Left ventricle myocardium superior (tissue), 1 donor: ENCODE data around the gene CCDC194. TPM values are rescaled to one million over a fixed set of nuclear protein-coding genes. Genes with fewer than 3 reads are reported as not detected.
A peak's percentile ranks its signal among the peaks of the same experiment; 100 is the strongest.

Source experiments
- ATAC-seq: fragments of 200-7000 bp; cut with Tn5 transposase; one replicate; pipeline ENCODE4 v1.9.1; 2020; ENCODE audit warnings: mild to moderate bottlenecking, moderate library complexity
- DNase-seq: peaks from one replicate; pipeline ENCODE4 v3.0.0-alpha.2; 2020
- intact Hi-C: fragments of 100-400 bp; cut with micrococcal nuclease; formaldehyde crosslinking; loops from one replicate; pipeline ENCODE4 v1.11.0; 2022
- total RNA-seq: library from RNA; stranded (reverse); fragmentation: NEBNext Ultra II Directional; extraction: Animal tissue kit (Norgen Biotek cat#: 25700); gene quantifications from one replicate; pipeline ENCODE4 v1.2.1, GENCODE V29; 2021
- donor health status: DM: no; HTN: yes; CAD: no; lungs with severe emphysema.

CCDC194 gene
- total RNA-seq, 1 donor from 2014 or later = not detected

DNA sequence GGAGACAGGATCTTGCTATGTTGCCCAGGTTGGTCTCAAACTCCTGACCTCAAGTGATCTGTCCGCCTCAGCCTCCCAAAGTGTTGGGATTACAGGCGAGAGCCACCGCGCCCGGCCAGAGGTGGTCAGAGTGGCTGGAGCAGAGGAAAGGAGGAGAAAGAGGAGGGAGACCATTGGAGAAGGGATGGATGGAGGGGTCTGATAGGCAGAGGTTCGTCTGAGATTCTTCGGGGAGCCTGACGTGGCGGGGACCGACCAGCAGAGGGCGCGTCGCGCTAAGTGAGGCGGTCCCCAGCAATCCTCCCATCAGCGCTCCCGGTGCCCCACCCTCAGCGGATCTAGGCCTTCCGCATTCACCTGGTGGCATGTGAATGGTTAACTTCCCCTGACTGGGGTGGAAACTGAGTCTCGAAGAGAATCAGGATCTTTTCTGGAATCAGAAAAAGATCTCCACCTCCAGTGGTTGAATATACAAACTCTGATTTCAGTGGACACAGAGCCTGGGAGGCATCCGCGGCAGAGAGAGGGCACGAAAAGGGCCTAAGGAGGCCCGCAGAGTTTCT is 47.8 kb downstream of the CCDC194 start:
- peak; percentile 82 for ATAC-seq

DNA sequence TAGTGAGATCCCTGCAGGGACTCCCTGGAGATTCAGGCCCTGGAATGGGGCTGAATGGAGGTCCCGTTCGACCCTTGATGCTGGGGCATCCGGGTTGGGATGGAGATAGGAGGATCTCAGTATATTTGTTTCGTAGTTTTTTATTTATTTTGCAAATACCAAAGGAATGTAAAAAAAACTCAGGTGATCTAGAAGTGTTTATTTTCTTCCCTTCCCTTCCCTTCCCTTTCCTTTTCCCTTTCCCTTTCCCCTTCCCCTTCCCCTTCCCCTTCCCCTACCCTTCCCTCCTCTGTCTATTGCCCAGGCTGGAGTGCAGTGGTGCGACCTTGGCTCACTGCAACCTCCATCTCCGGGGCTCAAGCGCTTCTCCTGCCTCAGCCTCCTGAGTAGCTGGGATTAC is 52.2 kb downstream of the CCDC194 start:
- intact Hi-C loops = no loop called here
- ATAC-seq = no peak
- no peak for DNase-seq

More for the DNA sequence above, 47.8 kb downstream of the CCDC194 start:
- peak; percentile 88 for DNase-seq
- intact Hi-C loops = loop anchor here (5.0 kb wide), 1 partner anchor 41 kb away; no protein-coding TSS in a partner anchor

DNA sequence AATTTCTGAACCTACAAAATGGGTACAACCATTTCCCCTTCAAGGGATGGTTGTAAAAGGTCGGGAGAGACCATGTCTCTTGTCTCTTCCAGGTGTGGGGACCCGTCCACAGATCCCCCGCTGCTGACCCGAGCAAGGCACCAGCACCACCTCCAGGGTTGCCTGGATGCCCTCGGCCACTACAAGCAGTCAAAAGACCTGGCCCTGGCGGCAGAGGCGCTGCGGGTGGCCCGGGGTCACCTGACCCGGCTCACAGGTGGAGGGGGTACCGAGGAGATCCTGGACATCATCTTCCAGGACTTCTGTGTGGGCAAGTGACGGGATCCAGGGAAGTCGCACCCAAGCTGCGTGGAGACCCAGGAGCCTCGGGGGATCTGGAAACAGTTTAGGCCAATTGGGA is 52.6 kb downstream of the CCDC194 start:
- ATAC-seq (no peak), DNase-seq (no peak)
- intact Hi-C loops = no loop called here

DNA sequence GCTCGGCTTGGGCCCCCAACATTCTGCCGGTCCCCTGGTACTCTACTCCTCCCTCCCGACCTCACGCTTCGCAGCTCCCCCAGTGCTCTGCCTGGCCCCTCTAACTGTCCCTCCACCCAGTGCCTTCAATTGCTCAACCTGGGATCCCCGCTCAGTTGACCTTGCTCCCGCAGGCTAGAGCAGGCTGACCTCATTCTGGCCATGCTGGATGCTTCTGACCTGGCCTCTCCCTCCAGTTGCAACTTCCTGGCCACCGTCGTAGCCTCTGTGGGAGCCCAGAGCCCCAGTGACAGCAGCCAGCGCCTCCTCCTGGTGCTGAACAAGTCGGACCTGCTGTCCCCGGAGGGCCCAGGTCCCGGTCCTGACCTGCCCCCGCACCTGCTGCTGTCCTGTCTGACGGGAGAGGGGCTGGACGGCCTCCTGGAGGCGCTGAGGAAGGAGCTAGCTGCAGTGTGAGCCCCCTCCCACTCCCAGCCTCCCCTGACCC is 53.1 kb downstream of the CCDC194 start:
- DNase-seq (no peak), ATAC-seq (no peak)
- intact Hi-C loops = no loop called here

Other genes starting within 250 kb of the CCDC194 start
- gene USE1, start 178.8 kb downstream of the CCDC194 start, total RNA-seq = 27.4 TPM
- gene OCEL1, start 168.0 kb downstream of the CCDC194 start, total RNA-seq = 28.0 TPM
- gene NR2F6, start 148.3 kb downstream of the CCDC194 start, total RNA-seq = 82.4 TPM
- 9.3 TPM for gene USHBP1, start 129.5 kb downstream of the CCDC194 start, total RNA-seq
- 82.0 TPM for gene BABAM1, start 126.8 kb downstream of the CCDC194 start, total RNA-seq
- 0.12 TPM for gene ANKLE1, start 112.3 kb downstream of the CCDC194 start, total RNA-seq
- gene ABHD8, start 90.8 kb downstream of the CCDC194 start, total RNA-seq = 14.8 TPM
- gene MRPL34, start 88.3 kb downstream of the CCDC194 start, total RNA-seq = 242 TPM
- 31.9 TPM for gene DDA1, start 84.6 kb downstream of the CCDC194 start, total RNA-seq
- 11.7 TPM for gene ANO8, start 59.3 kb downstream of the CCDC194 start, total RNA-seq
- 11.5 TPM for gene GTPBP3, start 56.6 kb downstream of the CCDC194 start, total RNA-seq
- 22.9 TPM for gene PLVAP, start 16.9 kb downstream of the CCDC194 start, total RNA-seq
- gene BST2, start 11.4 kb upstream of the CCDC194 start, total RNA-seq = 49.7 TPM
- 18.9 TPM for gene MVB12A, start 25.9 kb upstream of the CCDC194 start, total RNA-seq
- not detected for gene TMEM221, start 54.5 kb upstream of the CCDC194 start, total RNA-seq
- gene NXNL1, start 66.7 kb upstream of the CCDC194 start, total RNA-seq = not detected
- gene SLC27A1, start 76.3 kb upstream of the CCDC194 start, total RNA-seq = 68.9 TPM
- gene PGLS, start 117.5 kb upstream of the CCDC194 start, total RNA-seq = 19.7 TPM
- gene COLGALT1, start 161.5 kb upstream of the CCDC194 start, total RNA-seq = 33.0 TPM